H9 (cell line): Measurements from ENCODE around the gene CETP. TPM values are rescaled to one million over a fixed set of nuclear protein-coding genes. Genes with fewer than 3 reads are reported as not detected.
A peak's percentile ranks its signal among the peaks of the same experiment; 100 is the strongest.

Experiments used
- DNase-seq: peaks from one replicate; pipeline ENCODE4 v3.0.0-alpha.2; 2017
- H2AFZ ChIP-seq: one replicate; pipeline ENCODE4 v1.6.1; 2013; ENCODE audit warnings: mild to moderate bottlenecking, low read length, control low read depth, moderate library complexity
- H2AK5ac ChIP-seq: 2 replicates; pipeline ENCODE4 v1.6.1; 2013; ENCODE audit warnings: low read length, control low read depth, mixed read lengths; ENCODE audit not compliant: insufficient read length
- H2BK120ac ChIP-seq: one replicate; pipeline ENCODE4 v1.6.1; 2013; ENCODE audit warnings: low read depth, mild to moderate bottlenecking, low read length, control low read depth, inconsistent platforms; ENCODE audit not compliant: poor library complexity, severe bottlenecking
- H2BK12ac ChIP-seq: 2 replicates; pipeline ENCODE4 v1.6.1; 2013; ENCODE audit warnings: low read length, control low read depth, mixed read lengths, low read depth; ENCODE audit not compliant: insufficient read length
- H2BK15ac ChIP-seq: 2 replicates; pipeline ENCODE4 v1.6.1; 2013; ENCODE audit warnings: low read depth, low read length, control low read depth
- H2BK20ac ChIP-seq: one replicate; pipeline ENCODE4 v1.6.1; 2013; ENCODE audit warnings: low read depth, mild to moderate bottlenecking, low read length, control low read depth, inconsistent platforms; ENCODE audit not compliant: poor library complexity, severe bottlenecking
- H2BK5ac ChIP-seq: 2 replicates; pipeline ENCODE4 v1.6.1; 2013; ENCODE audit warnings: low read length, control low read depth, mixed read lengths; ENCODE audit not compliant: insufficient read length
- H3K14ac ChIP-seq: 2 replicates; pipeline ENCODE4 v1.6.1; 2013; ENCODE audit warnings: low read length, control low read depth; ENCODE audit not compliant: insufficient read depth
- H3K18ac ChIP-seq: 2 replicates; pipeline ENCODE4 v1.6.1; 2013; ENCODE audit warnings: low read depth, mild to moderate bottlenecking, mixed read lengths, low read length, control low read depth; ENCODE audit not compliant: insufficient read length
- H3K23ac ChIP-seq: 2 replicates; pipeline ENCODE4 v1.6.1; 2013; ENCODE audit warnings: low read length, control low read depth, mixed read lengths, low read depth; ENCODE audit not compliant: insufficient read length
- H3K23me2 ChIP-seq: 2 replicates; pipeline ENCODE4 v1.6.1; 2013; ENCODE audit warnings: low read depth, mild to moderate bottlenecking, mixed read lengths, low read length, control low read depth; ENCODE audit not compliant: insufficient read length, poor library complexity, severe bottlenecking
- H3K27ac ChIP-seq: 2 replicates; pipeline ENCODE4 v1.5.1; 2013; ENCODE audit warnings: low read length, control low read depth, mixed read lengths, low read depth; ENCODE audit not compliant: insufficient read length
- H3K27me3 ChIP-seq: 2 replicates; pipeline ENCODE4 v1.6.1; 2013; ENCODE audit warnings: low read length, control low read depth, inconsistent platforms; ENCODE audit not compliant: insufficient read depth
- H3K4ac ChIP-seq: 2 replicates; pipeline ENCODE4 v1.6.1; 2013; ENCODE audit warnings: low read depth, mild to moderate bottlenecking, control low read depth, inconsistent platforms, low read length, moderate library complexity
- H3K4me1 ChIP-seq: 2 replicates; pipeline ENCODE4 v1.6.1; 2013; ENCODE audit warnings: low read length, control low read depth, inconsistent platforms; ENCODE audit not compliant: insufficient read depth
- H3K4me2 ChIP-seq: 2 replicates; pipeline ENCODE4 v1.6.1; 2013; ENCODE audit warnings: low read length, control low read depth, mixed read lengths; ENCODE audit not compliant: insufficient read length, insufficient read depth
- H3K56ac ChIP-seq: 2 replicates; pipeline ENCODE4 v1.6.1; 2013; ENCODE audit warnings: low read depth, mild to moderate bottlenecking, mixed read lengths, low read length, control low read depth; ENCODE audit not compliant: insufficient read length
- H3K79me1 ChIP-seq: 2 replicates; pipeline ENCODE4 v1.6.1; 2013; ENCODE audit warnings: low read depth, mild to moderate bottlenecking, moderate library complexity, low read length, control low read depth, inconsistent platforms; ENCODE audit not compliant: insufficient read depth, poor library complexity, severe bottlenecking
- H3K79me2 ChIP-seq: 2 replicates; pipeline ENCODE4 v1.6.1; 2013; ENCODE audit warnings: low read length, control low read depth, inconsistent platforms; ENCODE audit not compliant: insufficient read depth
- H3K9ac ChIP-seq: 2 replicates; pipeline ENCODE4 v1.6.1; 2013; ENCODE audit warnings: low read length, control low read depth, mixed read lengths; ENCODE audit not compliant: insufficient read length; ENCODE audit errors: extremely low read depth
- H3K9me3 ChIP-seq: one replicate; pipeline ENCODE4 v1.6.1; 2013; ENCODE audit warnings: low read depth, low read length, inconsistent platforms; ENCODE audit not compliant: control insufficient read depth
- H3T11ph ChIP-seq: one replicate; pipeline ENCODE4 v1.6.1; 2013; ENCODE audit warnings: mild to moderate bottlenecking, low read length, control low read depth, inconsistent platforms
- H4K20me1 ChIP-seq: one replicate; pipeline ENCODE4 v1.6.1; 2013; ENCODE audit not compliant: control insufficient read depth, insufficient read length, insufficient read depth
- H4K5ac ChIP-seq: 2 replicates; pipeline ENCODE4 v1.6.1; 2013; ENCODE audit warnings: low read depth, mild to moderate bottlenecking, mixed read lengths, low read length, control low read depth; ENCODE audit not compliant: insufficient read length
- H4K8ac ChIP-seq: replicated peaks from 2 replicates; pipeline ENCODE4 v1.6.1; 2013; ENCODE audit warnings: low read length, control low read depth, mixed read lengths, low read depth; ENCODE audit not compliant: insufficient read length
- H4K91ac ChIP-seq: 2 replicates; pipeline ENCODE4 v1.6.1; 2013; ENCODE audit warnings: low read depth, mild to moderate bottlenecking, moderate library complexity, mixed read lengths, low read length, control low read depth; ENCODE audit not compliant: insufficient read length
- H3K27ac Mint-ChIP-seq, 3 experiments: 2 replicates in 2 of 3; 3 replicates in 1 of 3; pipeline ENCODE4 v1.8.0; 2020 to 2021; ENCODE audit warnings: mixed read lengths in 3 of 3, mild to moderate bottlenecking in 1 of 3, moderate library complexity in 1 of 3
- H3K27me3 Mint-ChIP-seq: 2 replicates; pipeline ENCODE4 v1.8.0; 2021; ENCODE audit warnings: low read depth, mild to moderate bottlenecking, moderate library complexity, mixed read lengths
- H3K36me3 Mint-ChIP-seq, 3 experiments: 2 replicates in 2 of 3; 3 replicates in 1 of 3; pipeline ENCODE4 v1.8.0; 2020 to 2021; ENCODE audit warnings: low read depth in 3 of 3, mixed read lengths in 3 of 3; ENCODE audit not compliant: insufficient read depth in 1 of 3
- H3K4me1 Mint-ChIP-seq, 2 experiments: 2 replicates each; pipeline ENCODE4 v1.8.0; 2020; ENCODE audit warnings: mixed read lengths in 2 of 2
- H3K4me3 Mint-ChIP-seq, 2 experiments: 2 replicates in 1 of 2; 3 replicates in 1 of 2; pipeline ENCODE4 v1.8.0; 2020 to 2021; ENCODE audit warnings: mild to moderate bottlenecking in 2 of 2, mixed read lengths in 2 of 2, moderate library complexity in 1 of 2
- H3K9me3 Mint-ChIP-seq, 2 experiments: 2 replicates in 1 of 2; 3 replicates in 1 of 2; pipeline ENCODE4 v1.8.0; 2020; ENCODE audit warnings: mild to moderate bottlenecking in 2 of 2, mixed read lengths in 2 of 2, moderate library complexity in 1 of 2
- CTCF ChIP-seq: fragments of 200-600 bp; sonication (generic); conservative IDR thresholded peaks from 3 replicates; pipeline ENCODE4 v1.8.0; 2021; ENCODE audit warnings: antibody characterized with exemption, mild to moderate bottlenecking
- WGBS: extraction: QIAGEN DNeasy Blood & Tissue Kit; methylation state at CpG from one replicate; pipeline ENCODE4 v1.1.7; 2013; ENCODE audit warnings: missing lambda C conversion rate, low lambda C conversion rate, mixed read lengths; ENCODE audit not compliant: insufficient read length; ENCODE audit errors: extremely low coverage; 5-methylcytosine and 5-hydroxymethylcytosine counted together
- total RNA-seq: library from RNA; stranded (reverse); gene quantifications from 2 replicates; pipeline ENCODE4 v1.2.1, GENCODE V29; 2021

CETP gene
- total RNA-seq, 1 experiment from 2014 or later, result not detected

- Histone ChIP-seq H2BK12ac (no peak overlapping the region), H3K4me2 (no peak overlapping the region), H4K91ac (no peak overlapping the region), H3K27ac (no peak overlapping the region), H2BK5ac (no peak overlapping the region), H3K9me3 (no peaks in the 10 kb centered on the region), H2BK15ac (no peak overlapping the region), H3K27me3 (no peaks in the 10 kb centered on the region), H3K56ac (no peak overlapping the region), H3K4ac (no peak overlapping the region), H3K9ac (no peak overlapping the region), H4K20me1 (no peaks in the 10 kb centered on the region), H3K18ac (no peak overlapping the region), H3T11ph (no peak overlapping the region), H3K4me1 (no peaks in the 10 kb centered on the region), H2BK120ac (no peak overlapping the region), H3K79me2 (no peaks in the 10 kb centered on the region), H2BK20ac (no peak overlapping the region), H2AK5ac (no peak overlapping the region), H2AFZ (no peak overlapping the region), H3K79me1 (no peaks in the 10 kb centered on the region), H4K8ac (no peak overlapping the region), H3K23ac (no peak overlapping the region), H3K23me2 (no peaks in the 10 kb centered on the region), H4K5ac (no peak overlapping the region), H3K14ac (no peak overlapping the region)
- Mint-ChIP-seq H3K27ac (peak overlapping the region in 1 of 3 experiments; percentile 12; a peak in 2 of 7 replicates), H3K4me1 (peaks cover 3 to 6% of the 10 kb centered on the region in 2 experiments; a peak in 1 of 4 replicates), H3K36me3 (no peaks in the 10 kb centered on the region), H3K9me3 (peaks cover 0 to 2% of the 10 kb centered on the region in 2 experiments; a peak in 1 of 5 replicates), H3K27me3 (peaks cover 15% of the 10 kb centered on the region), H3K4me3 (no peak overlapping the region)
- TF ChIP-seq CTCF, result no peak
- no peak for DNase-seq
- no CpG with 5 or more reads among the region's 12 CpGs for WGBS
These were observed 43.2 kb upstream of the CETP start for GRCh38 chr16:56918467-56919012.
